ENCODE measurements around the gene MAP2. TPM values are rescaled to one million over a fixed set of nuclear protein-coding genes. Genes with fewer than 3 reads are reported as not detected.

Gene MAP2
- total RNA-seq, 1 experiment from 2014 or later, result 0.05 TPM

DNA sequence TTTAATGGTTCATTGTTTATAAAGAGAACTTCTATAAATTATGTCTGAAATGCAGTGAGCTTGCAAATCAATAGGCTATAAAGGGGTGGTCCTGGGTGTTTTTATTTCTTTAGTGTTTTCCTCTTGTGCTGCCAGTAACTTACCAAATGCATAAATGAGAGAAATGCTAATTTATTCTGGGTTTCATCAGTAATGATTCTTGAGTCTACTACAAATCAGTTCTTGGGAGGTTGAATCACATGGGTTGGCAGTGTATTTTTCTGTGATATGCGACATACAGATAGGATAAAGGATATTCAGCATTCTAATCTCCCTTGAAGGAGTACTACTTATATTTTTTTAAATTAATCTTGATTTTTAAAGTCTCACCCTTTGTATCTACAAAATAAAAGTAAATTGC lies 177.7 kb downstream of the MAP2 start:
- POLR2A ChIA-PET, result no interaction called here
- DNase-seq, result no peak
- no peak overlapping the region for H3K4me3 ChIP-seq (ENCODE audit: low read depth, low read length)
- no TSS peak for BruUV-seq (replicated peaks)
- H3K9me3 Mint-ChIP-seq (ENCODE audit: unreplicated experiment), result no peaks in the 10 kb centered on the region
- no peaks in the 10 kb centered on the region for H3K36me3 ChIP-seq (ENCODE audit: control insufficient read depth, insufficient read depth, low read length)
- H3K36me3 Mint-ChIP-seq (ENCODE audit: insufficient read depth, unreplicated experiment), result no peaks in the 10 kb centered on the region
- TF ChIP-seq, protein P1, sequence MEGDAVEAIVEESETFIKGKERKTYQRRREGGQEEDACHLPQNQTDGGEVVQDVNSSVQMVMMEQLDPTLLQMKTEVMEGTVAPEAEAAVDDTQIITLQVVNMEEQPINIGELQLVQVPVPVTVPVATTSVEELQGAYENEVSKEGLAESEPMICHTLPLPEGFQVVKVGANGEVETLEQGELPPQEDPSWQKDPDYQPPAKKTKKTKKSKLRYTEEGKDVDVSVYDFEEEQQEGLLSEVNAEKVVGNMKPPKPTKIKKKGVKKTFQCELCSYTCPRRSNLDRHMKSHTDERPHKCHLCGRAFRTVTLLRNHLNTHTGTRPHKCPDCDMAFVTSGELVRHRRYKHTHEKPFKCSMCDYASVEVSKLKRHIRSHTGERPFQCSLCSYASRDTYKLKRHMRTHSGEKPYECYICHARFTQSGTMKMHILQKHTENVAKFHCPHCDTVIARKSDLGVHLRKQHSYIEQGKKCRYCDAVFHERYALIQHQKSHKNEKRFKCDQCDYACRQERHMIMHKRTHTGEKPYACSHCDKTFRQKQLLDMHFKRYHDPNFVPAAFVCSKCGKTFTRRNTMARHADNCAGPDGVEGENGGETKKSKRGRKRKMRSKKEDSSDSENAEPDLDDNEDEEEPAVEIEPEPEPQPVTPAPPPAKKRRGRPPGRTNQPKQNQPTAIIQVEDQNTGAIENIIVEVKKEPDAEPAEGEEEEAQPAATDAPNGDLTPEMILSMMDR (IDR thresholded peaks at IDR 0.05; ENCODE audit: insufficient read depth in 1 of 2, low read depth in 1 of 2, low read length in 1 of 2, severe bottlenecking in 1 of 2, unreplicated experiment in 1 of 2), result no peak
- no peak overlapping the region for H3K27ac Mint-ChIP-seq (ENCODE audit: unreplicated experiment)
- H3K4me1 ChIP-seq, result no peaks in the 10 kb centered on the region
- H3K4me1 Mint-ChIP-seq (ENCODE audit: low read depth, unreplicated experiment), result no peaks in the 10 kb centered on the region
- no peaks in the 10 kb centered on the region for H3K27me3 ChIP-seq (replicated peaks; ENCODE audit: control insufficient read depth, insufficient read depth, low read length)
- peaks cover 4% of the 10 kb centered on the region for H3K27me3 Mint-ChIP-seq (ENCODE audit: insufficient read depth, unreplicated experiment)
- H3K9me3 ChIP-seq, result no peaks in the 10 kb centered on the region
- no peak overlapping the region for H3K4me3 Mint-ChIP-seq (ENCODE audit: unreplicated experiment)
- intact Hi-C loops (cut with micrococcal nuclease; ENCODE audit: unreplicated experiment), result no loop called here
- CTCF ChIA-PET, result no interaction called here

GRCh38 chr2:209602259-209602658 lies 178.4 kb downstream of the MAP2 start:
- no peak overlapping the region for H3K27ac Mint-ChIP-seq (ENCODE audit: unreplicated experiment)
- H3K4me1 Mint-ChIP-seq (ENCODE audit: low read depth, unreplicated experiment), result no peaks in the 10 kb centered on the region
- no TSS peak for BruUV-seq (replicated peaks)
- H3K4me3 Mint-ChIP-seq (ENCODE audit: unreplicated experiment), result no peak overlapping the region
- H3K27me3 Mint-ChIP-seq (ENCODE audit: insufficient read depth, unreplicated experiment), result peaks cover 4% of the 10 kb centered on the region
- TF ChIP-seq, protein P1 (IDR thresholded peaks at IDR 0.05; ENCODE audit: insufficient read depth in 1 of 2, low read depth in 1 of 2, low read length in 1 of 2, severe bottlenecking in 1 of 2, unreplicated experiment in 1 of 2), result no peak
- DNase-seq, result no peak
- Histone ChIP-seq H3K9me3 (no peaks in the 10 kb centered on the region), H3K4me1 (no peaks in the 10 kb centered on the region), H3K4me3 (ENCODE audit: low read depth, low read length) (no peak overlapping the region), H3K27me3 (replicated peaks; ENCODE audit: control insufficient read depth, insufficient read depth, low read length) (no peaks in the 10 kb centered on the region), H3K36me3 (ENCODE audit: control insufficient read depth, insufficient read depth, low read length) (no peaks in the 10 kb centered on the region)
- intact Hi-C loops (cut with micrococcal nuclease; ENCODE audit: unreplicated experiment), result no loop called here
- no peaks in the 10 kb centered on the region for H3K9me3 Mint-ChIP-seq (ENCODE audit: unreplicated experiment)
- POLR2A ChIA-PET, result no interaction called here
- CTCF ChIA-PET, result no interaction called here
- H3K36me3 Mint-ChIP-seq (ENCODE audit: insufficient read depth, unreplicated experiment), result no peaks in the 10 kb centered on the region

DNA sequence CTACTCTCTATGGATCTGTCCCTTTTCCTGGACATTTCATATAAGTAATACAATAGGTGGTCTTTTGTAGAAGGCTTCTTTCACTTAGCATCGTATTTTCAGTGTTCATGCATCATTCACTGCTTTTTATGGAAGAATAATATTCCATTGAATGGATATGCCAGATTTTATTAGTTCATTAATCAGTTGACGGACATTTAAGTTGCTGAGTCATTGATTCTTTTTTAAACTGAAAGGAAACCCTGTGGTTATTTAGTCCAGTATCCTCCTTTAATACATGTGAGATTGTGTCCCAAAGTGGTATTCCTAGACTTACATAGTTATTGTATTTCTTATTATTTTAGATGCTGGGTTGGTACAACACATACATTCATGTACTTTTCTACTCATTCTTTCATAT lies 185.7 kb downstream of the MAP2 start:
- ChIA-PET CTCF (no interaction called here), POLR2A (no interaction called here)
- intact Hi-C loops (cut with micrococcal nuclease; ENCODE audit: unreplicated experiment), result no loop called here
- no TSS peak for BruUV-seq (replicated peaks)
- Histone ChIP-seq H3K4me3 (ENCODE audit: low read depth, low read length) (no peak overlapping the region), H3K36me3 (ENCODE audit: control insufficient read depth, insufficient read depth, low read length) (no peaks in the 10 kb centered on the region), H3K9me3 (no peaks in the 10 kb centered on the region), H3K27me3 (replicated peaks; ENCODE audit: control insufficient read depth, insufficient read depth, low read length) (no peaks in the 10 kb centered on the region), H3K4me1 (no peaks in the 10 kb centered on the region)
- Mint-ChIP-seq H3K27ac (ENCODE audit: unreplicated experiment) (no peak overlapping the region), H3K4me3 (ENCODE audit: unreplicated experiment) (no peak overlapping the region), H3K36me3 (ENCODE audit: insufficient read depth, unreplicated experiment) (no peaks in the 10 kb centered on the region), H3K27me3 (ENCODE audit: insufficient read depth, unreplicated experiment) (peaks cover 6% of the 10 kb centered on the region), H3K9me3 (ENCODE audit: unreplicated experiment) (no peaks in the 10 kb centered on the region), H3K4me1 (ENCODE audit: low read depth, unreplicated experiment) (no peaks in the 10 kb centered on the region)
- no peak for DNase-seq
- TF ChIP-seq, protein P1 (IDR thresholded peaks at IDR 0.05; ENCODE audit: insufficient read depth in 1 of 2, low read depth in 1 of 2, low read length in 1 of 2, severe bottlenecking in 1 of 2, unreplicated experiment in 1 of 2), result no peak
